Measurements from ENCODE around the gene C19orf81.

The C19orf81 gene

DNA sequence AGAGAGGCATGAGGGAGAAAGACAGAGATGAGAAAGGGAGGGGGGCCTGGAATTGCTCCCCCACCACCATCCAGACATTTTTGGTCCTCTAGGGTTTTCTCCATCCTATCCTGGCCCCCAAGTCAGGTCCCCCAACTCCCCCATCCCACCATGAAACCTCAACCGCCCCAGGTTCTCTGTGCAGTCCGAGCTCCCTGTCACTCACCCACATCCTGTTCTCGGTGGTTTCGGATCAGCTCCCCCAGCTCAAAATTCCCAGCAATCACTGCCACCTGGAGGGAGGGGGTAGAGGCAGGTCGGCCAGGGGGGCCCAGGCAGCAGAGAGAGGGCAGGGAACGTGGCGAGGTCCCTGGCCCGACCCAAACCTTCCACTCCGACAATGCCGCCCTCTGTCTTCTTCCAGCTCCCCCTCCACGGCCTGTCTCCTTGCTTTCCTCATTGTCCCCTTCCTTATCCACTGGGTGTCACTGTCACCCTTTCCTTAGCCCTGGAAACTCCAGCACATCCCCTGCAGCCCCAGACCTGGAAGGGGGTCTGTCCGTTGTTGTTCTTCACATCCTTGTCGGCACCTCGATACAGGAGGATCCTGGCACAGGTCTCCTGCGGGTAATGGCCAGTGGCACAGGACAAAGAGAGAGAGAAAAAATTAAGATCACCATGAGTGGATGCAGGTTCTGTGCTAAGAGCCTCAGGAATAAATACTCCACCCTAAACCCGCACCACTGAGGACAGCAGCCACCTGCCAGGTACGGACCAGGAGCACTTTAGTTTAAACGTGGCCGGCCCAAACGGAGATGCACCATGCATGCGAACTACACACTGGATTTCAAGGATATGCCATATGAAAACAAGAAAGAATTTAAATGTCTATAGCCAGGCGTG is 54.9 kb downstream of the C19orf81 start:
- Histone ChIP-seq H3K4me3 (ENCODE audit: low read length, poor library complexity, severe bottlenecking) (no peak overlapping the region), H3K9me3 (ENCODE audit: insufficient read depth, low read depth, low read length) (no peaks in the 10 kb centered on the region), H3K4me1 (ENCODE audit: insufficient read depth, low read length, poor library complexity, severe bottlenecking) (no peaks in the 10 kb centered on the region), H3K27me3 (ENCODE audit: insufficient read depth, low read length, poor library complexity, severe bottlenecking) (no peaks in the 10 kb centered on the region), H4K20me1 (ENCODE audit: insufficient read depth, low read length, poor library complexity, severe bottlenecking) (no peaks in the 10 kb centered on the region), H2AFZ (ENCODE audit: low read length) (no peak overlapping the region), H3K4me2 (ENCODE audit: low read depth, low read length, poor library complexity, severe bottlenecking) (no peak overlapping the region), H3F3A (ENCODE audit: low read depth) (no peaks in the 10 kb centered on the region), H3K36me3 (ENCODE audit: insufficient read depth, low read length) (no peaks in the 10 kb centered on the region), H3K79me2 (ENCODE audit: insufficient read depth, low read length) (no peaks in the 10 kb centered on the region), H3K9ac (ENCODE audit: low read depth, low read length, poor library complexity, severe bottlenecking) (no peak overlapping the region), H3K9me2 (replicated peaks; ENCODE audit: low read depth, low read length) (no peaks in the 10 kb centered on the region)
- TF ChIP-seq, protein P1, sequence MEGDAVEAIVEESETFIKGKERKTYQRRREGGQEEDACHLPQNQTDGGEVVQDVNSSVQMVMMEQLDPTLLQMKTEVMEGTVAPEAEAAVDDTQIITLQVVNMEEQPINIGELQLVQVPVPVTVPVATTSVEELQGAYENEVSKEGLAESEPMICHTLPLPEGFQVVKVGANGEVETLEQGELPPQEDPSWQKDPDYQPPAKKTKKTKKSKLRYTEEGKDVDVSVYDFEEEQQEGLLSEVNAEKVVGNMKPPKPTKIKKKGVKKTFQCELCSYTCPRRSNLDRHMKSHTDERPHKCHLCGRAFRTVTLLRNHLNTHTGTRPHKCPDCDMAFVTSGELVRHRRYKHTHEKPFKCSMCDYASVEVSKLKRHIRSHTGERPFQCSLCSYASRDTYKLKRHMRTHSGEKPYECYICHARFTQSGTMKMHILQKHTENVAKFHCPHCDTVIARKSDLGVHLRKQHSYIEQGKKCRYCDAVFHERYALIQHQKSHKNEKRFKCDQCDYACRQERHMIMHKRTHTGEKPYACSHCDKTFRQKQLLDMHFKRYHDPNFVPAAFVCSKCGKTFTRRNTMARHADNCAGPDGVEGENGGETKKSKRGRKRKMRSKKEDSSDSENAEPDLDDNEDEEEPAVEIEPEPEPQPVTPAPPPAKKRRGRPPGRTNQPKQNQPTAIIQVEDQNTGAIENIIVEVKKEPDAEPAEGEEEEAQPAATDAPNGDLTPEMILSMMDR (conservative IDR thresholded peaks at IDR 0.05; ENCODE audit: low read length): no peak; the same call in 1 of the 2 replicates
- no peak for TF ChIP-seq EZH2phosphoT487 (IDR thresholded peaks at IDR 0.05; ENCODE audit: borderline replicate concordance)

DNA sequence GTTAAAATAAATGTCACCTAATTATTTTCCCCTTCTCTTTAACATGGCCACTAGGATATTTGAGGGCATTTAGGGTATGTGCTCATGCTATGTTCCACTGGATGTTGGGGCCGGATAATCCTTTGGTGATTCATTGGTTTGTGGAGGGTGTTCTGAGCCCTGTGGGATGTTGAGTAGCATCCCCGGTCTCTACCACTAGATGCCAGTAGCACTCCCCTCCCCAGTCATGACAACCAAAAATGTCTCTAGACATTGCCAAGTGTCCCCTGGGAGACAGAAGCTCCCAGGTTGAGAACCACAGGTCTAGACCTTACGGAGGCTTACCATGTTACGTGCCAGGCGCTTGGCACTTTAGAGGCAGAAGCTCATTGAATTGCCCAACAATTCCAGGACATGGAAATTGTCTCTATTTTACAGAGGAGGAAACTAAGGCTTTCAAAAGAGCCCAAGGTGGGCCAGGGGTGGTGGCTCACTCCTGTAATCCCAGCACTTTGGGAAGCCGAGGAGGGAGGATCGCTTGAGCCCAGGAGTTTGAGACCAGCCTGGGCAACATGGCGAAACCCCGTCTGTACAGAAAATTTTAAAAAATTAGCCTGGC is 56.3 kb downstream of the C19orf81 start:
- no peaks in the 10 kb centered on the region for H3F3A ChIP-seq (ENCODE audit: low read depth)
- no peaks in the 10 kb centered on the region for H3K36me3 ChIP-seq (ENCODE audit: insufficient read depth, low read length)
- H3K9me3 ChIP-seq (ENCODE audit: insufficient read depth, low read depth, low read length): no peaks in the 10 kb centered on the region
- no peak overlapping the region for H3K9ac ChIP-seq (ENCODE audit: low read depth, low read length, poor library complexity, severe bottlenecking)
- H2AFZ ChIP-seq (ENCODE audit: low read length): no peak overlapping the region
- no peaks in the 10 kb centered on the region for H4K20me1 ChIP-seq (ENCODE audit: insufficient read depth, low read length, poor library complexity, severe bottlenecking)
- no peaks in the 10 kb centered on the region for H3K79me2 ChIP-seq (ENCODE audit: insufficient read depth, low read length)
- no peaks in the 10 kb centered on the region for H3K27me3 ChIP-seq (ENCODE audit: insufficient read depth, low read length, poor library complexity, severe bottlenecking)
- H3K4me3 ChIP-seq (ENCODE audit: low read length, poor library complexity, severe bottlenecking): no peak overlapping the region
- no peaks in the 10 kb centered on the region for H3K4me1 ChIP-seq (ENCODE audit: insufficient read depth, low read length, poor library complexity, severe bottlenecking)
- no peak for TF ChIP-seq EZH2phosphoT487 (IDR thresholded peaks at IDR 0.05; ENCODE audit: borderline replicate concordance)
- TF ChIP-seq, protein P1 (conservative IDR thresholded peaks at IDR 0.05; ENCODE audit: low read length): peak; percentile 81
- no peaks in the 10 kb centered on the region for H3K9me2 ChIP-seq (replicated peaks; ENCODE audit: low read depth, low read length)
- H3K4me2 ChIP-seq (ENCODE audit: low read depth, low read length, poor library complexity, severe bottlenecking): no peak overlapping the region

DNA sequence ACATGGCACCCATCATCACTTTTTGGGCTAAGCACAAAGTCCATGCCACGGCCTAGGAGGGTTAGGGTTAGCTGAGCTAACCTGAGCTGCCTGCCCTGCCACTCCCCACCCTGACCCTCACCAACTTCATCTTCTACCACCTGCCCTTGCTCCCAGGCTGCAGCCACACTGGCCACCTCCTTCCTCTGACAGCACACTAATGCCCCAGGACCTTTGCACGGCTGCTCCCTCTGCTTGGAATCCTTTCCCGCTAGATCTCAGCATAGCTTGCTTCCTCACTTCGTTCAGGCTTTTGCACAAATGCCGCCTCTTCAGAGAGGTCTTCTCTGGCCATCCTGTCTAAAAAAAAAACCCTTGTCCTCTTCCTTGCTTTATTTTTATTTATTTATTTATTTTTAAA is 57.1 kb downstream of the C19orf81 start:
- Histone ChIP-seq H3K9me3 (ENCODE audit: insufficient read depth, low read depth, low read length) (no peaks in the 10 kb centered on the region), H3K9me2 (replicated peaks; ENCODE audit: low read depth, low read length) (no peaks in the 10 kb centered on the region), H3F3A (ENCODE audit: low read depth) (no peaks in the 10 kb centered on the region), H3K9ac (ENCODE audit: low read depth, low read length, poor library complexity, severe bottlenecking) (no peak overlapping the region), H4K20me1 (ENCODE audit: insufficient read depth, low read length, poor library complexity, severe bottlenecking) (no peaks in the 10 kb centered on the region), H3K79me2 (ENCODE audit: insufficient read depth, low read length) (no peaks in the 10 kb centered on the region), H3K36me3 (ENCODE audit: insufficient read depth, low read length) (no peaks in the 10 kb centered on the region), H3K27me3 (ENCODE audit: insufficient read depth, low read length, poor library complexity, severe bottlenecking) (no peaks in the 10 kb centered on the region), H3K4me1 (ENCODE audit: insufficient read depth, low read length, poor library complexity, severe bottlenecking) (no peaks in the 10 kb centered on the region), H3K4me3 (ENCODE audit: low read length, poor library complexity, severe bottlenecking) (no peak overlapping the region), H2AFZ (ENCODE audit: low read length) (no peak overlapping the region), H3K4me2 (ENCODE audit: low read depth, low read length, poor library complexity, severe bottlenecking) (no peak overlapping the region)
- TF ChIP-seq, protein P1 (conservative IDR thresholded peaks at IDR 0.05; ENCODE audit: low read length): no peak
- TF ChIP-seq EZH2phosphoT487 (IDR thresholded peaks at IDR 0.05; ENCODE audit: borderline replicate concordance): no peak
